H9 (cell line): ENCODE results near the gene MT1A. TPM values are rescaled to one million over a fixed set of nuclear protein-coding genes. Genes with fewer than 3 reads are reported as not detected.
A peak's percentile ranks its signal among the peaks of the same experiment; 100 is the strongest.

Experiments used
- DNase-seq: peaks from one replicate; pipeline ENCODE4 v3.0.0-alpha.2; 2017
- H2AFZ ChIP-seq: one replicate; pipeline ENCODE4 v1.6.1; 2013; ENCODE audit warnings: mild to moderate bottlenecking, low read length, control low read depth, moderate library complexity
- H2AK5ac ChIP-seq: 2 replicates; pipeline ENCODE4 v1.6.1; 2013; ENCODE audit warnings: low read length, control low read depth, mixed read lengths; ENCODE audit not compliant: insufficient read length
- H2BK120ac ChIP-seq: one replicate; pipeline ENCODE4 v1.6.1; 2013; ENCODE audit warnings: low read depth, mild to moderate bottlenecking, low read length, control low read depth, inconsistent platforms; ENCODE audit not compliant: poor library complexity, severe bottlenecking
- H2BK12ac ChIP-seq: 2 replicates; pipeline ENCODE4 v1.6.1; 2013; ENCODE audit warnings: low read length, control low read depth, mixed read lengths, low read depth; ENCODE audit not compliant: insufficient read length
- H2BK15ac ChIP-seq: 2 replicates; pipeline ENCODE4 v1.6.1; 2013; ENCODE audit warnings: low read depth, low read length, control low read depth
- H2BK20ac ChIP-seq: one replicate; pipeline ENCODE4 v1.6.1; 2013; ENCODE audit warnings: low read depth, mild to moderate bottlenecking, low read length, control low read depth, inconsistent platforms; ENCODE audit not compliant: poor library complexity, severe bottlenecking
- H2BK5ac ChIP-seq: 2 replicates; pipeline ENCODE4 v1.6.1; 2013; ENCODE audit warnings: low read length, control low read depth, mixed read lengths; ENCODE audit not compliant: insufficient read length
- H3K14ac ChIP-seq: 2 replicates; pipeline ENCODE4 v1.6.1; 2013; ENCODE audit warnings: low read length, control low read depth; ENCODE audit not compliant: insufficient read depth
- H3K18ac ChIP-seq: 2 replicates; pipeline ENCODE4 v1.6.1; 2013; ENCODE audit warnings: low read depth, mild to moderate bottlenecking, mixed read lengths, low read length, control low read depth; ENCODE audit not compliant: insufficient read length
- H3K23ac ChIP-seq: 2 replicates; pipeline ENCODE4 v1.6.1; 2013; ENCODE audit warnings: low read length, control low read depth, mixed read lengths, low read depth; ENCODE audit not compliant: insufficient read length
- H3K23me2 ChIP-seq: 2 replicates; pipeline ENCODE4 v1.6.1; 2013; ENCODE audit warnings: low read depth, mild to moderate bottlenecking, mixed read lengths, low read length, control low read depth; ENCODE audit not compliant: insufficient read length, poor library complexity, severe bottlenecking
- H3K27ac ChIP-seq: 2 replicates; pipeline ENCODE4 v1.5.1; 2013; ENCODE audit warnings: low read length, control low read depth, mixed read lengths, low read depth; ENCODE audit not compliant: insufficient read length
- H3K27me3 ChIP-seq: 2 replicates; pipeline ENCODE4 v1.6.1; 2013; ENCODE audit warnings: low read length, control low read depth, inconsistent platforms; ENCODE audit not compliant: insufficient read depth
- H3K4ac ChIP-seq: 2 replicates; pipeline ENCODE4 v1.6.1; 2013; ENCODE audit warnings: low read depth, mild to moderate bottlenecking, control low read depth, inconsistent platforms, low read length, moderate library complexity
- H3K4me1 ChIP-seq: 2 replicates; pipeline ENCODE4 v1.6.1; 2013; ENCODE audit warnings: low read length, control low read depth, inconsistent platforms; ENCODE audit not compliant: insufficient read depth
- H3K4me2 ChIP-seq: 2 replicates; pipeline ENCODE4 v1.6.1; 2013; ENCODE audit warnings: low read length, control low read depth, mixed read lengths; ENCODE audit not compliant: insufficient read length, insufficient read depth
- H3K56ac ChIP-seq: 2 replicates; pipeline ENCODE4 v1.6.1; 2013; ENCODE audit warnings: low read depth, mild to moderate bottlenecking, mixed read lengths, low read length, control low read depth; ENCODE audit not compliant: insufficient read length
- H3K79me1 ChIP-seq: 2 replicates; pipeline ENCODE4 v1.6.1; 2013; ENCODE audit warnings: low read depth, mild to moderate bottlenecking, moderate library complexity, low read length, control low read depth, inconsistent platforms; ENCODE audit not compliant: insufficient read depth, poor library complexity, severe bottlenecking
- H3K79me2 ChIP-seq: 2 replicates; pipeline ENCODE4 v1.6.1; 2013; ENCODE audit warnings: low read length, control low read depth, inconsistent platforms; ENCODE audit not compliant: insufficient read depth
- H3K9ac ChIP-seq: 2 replicates; pipeline ENCODE4 v1.6.1; 2013; ENCODE audit warnings: low read length, control low read depth, mixed read lengths; ENCODE audit not compliant: insufficient read length; ENCODE audit errors: extremely low read depth
- H3K9me3 ChIP-seq: one replicate; pipeline ENCODE4 v1.6.1; 2013; ENCODE audit warnings: low read depth, low read length, inconsistent platforms; ENCODE audit not compliant: control insufficient read depth
- H3T11ph ChIP-seq: one replicate; pipeline ENCODE4 v1.6.1; 2013; ENCODE audit warnings: mild to moderate bottlenecking, low read length, control low read depth, inconsistent platforms
- H4K20me1 ChIP-seq: one replicate; pipeline ENCODE4 v1.6.1; 2013; ENCODE audit not compliant: control insufficient read depth, insufficient read length, insufficient read depth
- H4K5ac ChIP-seq: 2 replicates; pipeline ENCODE4 v1.6.1; 2013; ENCODE audit warnings: low read depth, mild to moderate bottlenecking, mixed read lengths, low read length, control low read depth; ENCODE audit not compliant: insufficient read length
- H4K8ac ChIP-seq: replicated peaks from 2 replicates; pipeline ENCODE4 v1.6.1; 2013; ENCODE audit warnings: low read length, control low read depth, mixed read lengths, low read depth; ENCODE audit not compliant: insufficient read length
- H4K91ac ChIP-seq: 2 replicates; pipeline ENCODE4 v1.6.1; 2013; ENCODE audit warnings: low read depth, mild to moderate bottlenecking, moderate library complexity, mixed read lengths, low read length, control low read depth; ENCODE audit not compliant: insufficient read length
- H3K27ac Mint-ChIP-seq, 3 experiments: 2 replicates in 2 of 3; 3 replicates in 1 of 3; pipeline ENCODE4 v1.8.0; 2020 to 2021; ENCODE audit warnings: mixed read lengths in 3 of 3, mild to moderate bottlenecking in 1 of 3, moderate library complexity in 1 of 3
- H3K27me3 Mint-ChIP-seq: 2 replicates; pipeline ENCODE4 v1.8.0; 2021; ENCODE audit warnings: low read depth, mild to moderate bottlenecking, moderate library complexity, mixed read lengths
- H3K36me3 Mint-ChIP-seq, 3 experiments: 2 replicates in 2 of 3; 3 replicates in 1 of 3; pipeline ENCODE4 v1.8.0; 2020 to 2021; ENCODE audit warnings: low read depth in 3 of 3, mixed read lengths in 3 of 3; ENCODE audit not compliant: insufficient read depth in 1 of 3
- H3K4me1 Mint-ChIP-seq, 2 experiments: 2 replicates each; pipeline ENCODE4 v1.8.0; 2020; ENCODE audit warnings: mixed read lengths in 2 of 2
- H3K4me3 Mint-ChIP-seq, 2 experiments: 2 replicates in 1 of 2; 3 replicates in 1 of 2; pipeline ENCODE4 v1.8.0; 2020 to 2021; ENCODE audit warnings: mild to moderate bottlenecking in 2 of 2, mixed read lengths in 2 of 2, moderate library complexity in 1 of 2
- H3K9me3 Mint-ChIP-seq, 2 experiments: 2 replicates in 1 of 2; 3 replicates in 1 of 2; pipeline ENCODE4 v1.8.0; 2020; ENCODE audit warnings: mild to moderate bottlenecking in 2 of 2, mixed read lengths in 2 of 2, moderate library complexity in 1 of 2
- WGBS: extraction: QIAGEN DNeasy Blood & Tissue Kit; methylation state at CpG from one replicate; pipeline ENCODE4 v1.1.7; 2013; ENCODE audit warnings: missing lambda C conversion rate, low lambda C conversion rate, mixed read lengths; ENCODE audit not compliant: insufficient read length; ENCODE audit errors: extremely low coverage; 5-methylcytosine and 5-hydroxymethylcytosine counted together
- total RNA-seq: library from RNA; stranded (reverse); gene quantifications from 2 replicates; pipeline ENCODE4 v1.2.1, GENCODE V29; 2021
- TF ChIP-seq, protein P1 (sequence below): fragments of 200-600 bp; sonication (generic); conservative IDR thresholded peaks from 3 replicates; pipeline ENCODE4 v1.8.0; 2021; ENCODE audit warnings: antibody characterized with exemption, mild to moderate bottlenecking

The MT1A gene
- total RNA-seq, 1 experiment from 2014 or later, result not detected

- H3K27me3 ChIP-seq, result peaks cover 21% of the 10 kb centered on the region; the same call in 1 of the 2 replicates
Observed at GRCh38 chr16:56610017-56610608, 28.4 kb upstream of the MT1A start.

More at GRCh38 chr16:56610017-56610608, 28.4 kb upstream of the MT1A start:
- Histone ChIP-seq H3K4ac (no peak overlapping the region), H2BK12ac (no peak overlapping the region), H4K20me1 (no peaks in the 10 kb centered on the region), H3K9me3 (no peaks in the 10 kb centered on the region), H3K14ac (no peak overlapping the region), H2BK15ac (no peak overlapping the region), H2BK120ac (no peak overlapping the region), H3T11ph (no peak overlapping the region), H3K4me2 (no peak overlapping the region), H3K4me1 (peaks cover 6% of the 10 kb centered on the region; the same call in 1 of the 2 replicates), H4K91ac (no peak overlapping the region), H3K9ac (no peak overlapping the region), H2BK20ac (no peak overlapping the region), H4K8ac (no peak overlapping the region), H3K23ac (no peak overlapping the region), H3K79me1 (no peaks in the 10 kb centered on the region), H3K23me2 (peaks cover 8% of the 10 kb centered on the region), H2AK5ac (no peak overlapping the region), H3K27ac (no peak overlapping the region), H3K18ac (no peak overlapping the region), H4K5ac (no peak overlapping the region), H3K79me2 (no peaks in the 10 kb centered on the region), H2BK5ac (no peak overlapping the region), H2AFZ (no peak overlapping the region), H3K56ac (no peak overlapping the region)
- peaks cover 77% of the 10 kb centered on the region for H3K27me3 Mint-ChIP-seq
- no peaks in the 10 kb centered on the region for H3K9me3 Mint-ChIP-seq
- peak overlapping the region in 1 of 2 experiments; percentile 0; a peak in 1 of 5 replicates for H3K4me3 Mint-ChIP-seq
- no peak overlapping the region for H3K27ac Mint-ChIP-seq
- no CpG with 5 or more reads among the region's 10 CpGs for WGBS
- H3K36me3 Mint-ChIP-seq, result no peaks in the 10 kb centered on the region
- H3K4me1 Mint-ChIP-seq, result peaks cover 29 to 40% of the 10 kb centered on the region in 2 experiments
- TF ChIP-seq, protein P1, sequence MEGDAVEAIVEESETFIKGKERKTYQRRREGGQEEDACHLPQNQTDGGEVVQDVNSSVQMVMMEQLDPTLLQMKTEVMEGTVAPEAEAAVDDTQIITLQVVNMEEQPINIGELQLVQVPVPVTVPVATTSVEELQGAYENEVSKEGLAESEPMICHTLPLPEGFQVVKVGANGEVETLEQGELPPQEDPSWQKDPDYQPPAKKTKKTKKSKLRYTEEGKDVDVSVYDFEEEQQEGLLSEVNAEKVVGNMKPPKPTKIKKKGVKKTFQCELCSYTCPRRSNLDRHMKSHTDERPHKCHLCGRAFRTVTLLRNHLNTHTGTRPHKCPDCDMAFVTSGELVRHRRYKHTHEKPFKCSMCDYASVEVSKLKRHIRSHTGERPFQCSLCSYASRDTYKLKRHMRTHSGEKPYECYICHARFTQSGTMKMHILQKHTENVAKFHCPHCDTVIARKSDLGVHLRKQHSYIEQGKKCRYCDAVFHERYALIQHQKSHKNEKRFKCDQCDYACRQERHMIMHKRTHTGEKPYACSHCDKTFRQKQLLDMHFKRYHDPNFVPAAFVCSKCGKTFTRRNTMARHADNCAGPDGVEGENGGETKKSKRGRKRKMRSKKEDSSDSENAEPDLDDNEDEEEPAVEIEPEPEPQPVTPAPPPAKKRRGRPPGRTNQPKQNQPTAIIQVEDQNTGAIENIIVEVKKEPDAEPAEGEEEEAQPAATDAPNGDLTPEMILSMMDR, result no peak
- no peak for DNase-seq
